ENCODE results near the gene AK5.
"Not testable (repeated sequence)": the region's sequence is repeated elsewhere in the genome, so short reads cannot be mapped to it uniquely, and the experiment has no call there.

The AK5 gene

DNA sequence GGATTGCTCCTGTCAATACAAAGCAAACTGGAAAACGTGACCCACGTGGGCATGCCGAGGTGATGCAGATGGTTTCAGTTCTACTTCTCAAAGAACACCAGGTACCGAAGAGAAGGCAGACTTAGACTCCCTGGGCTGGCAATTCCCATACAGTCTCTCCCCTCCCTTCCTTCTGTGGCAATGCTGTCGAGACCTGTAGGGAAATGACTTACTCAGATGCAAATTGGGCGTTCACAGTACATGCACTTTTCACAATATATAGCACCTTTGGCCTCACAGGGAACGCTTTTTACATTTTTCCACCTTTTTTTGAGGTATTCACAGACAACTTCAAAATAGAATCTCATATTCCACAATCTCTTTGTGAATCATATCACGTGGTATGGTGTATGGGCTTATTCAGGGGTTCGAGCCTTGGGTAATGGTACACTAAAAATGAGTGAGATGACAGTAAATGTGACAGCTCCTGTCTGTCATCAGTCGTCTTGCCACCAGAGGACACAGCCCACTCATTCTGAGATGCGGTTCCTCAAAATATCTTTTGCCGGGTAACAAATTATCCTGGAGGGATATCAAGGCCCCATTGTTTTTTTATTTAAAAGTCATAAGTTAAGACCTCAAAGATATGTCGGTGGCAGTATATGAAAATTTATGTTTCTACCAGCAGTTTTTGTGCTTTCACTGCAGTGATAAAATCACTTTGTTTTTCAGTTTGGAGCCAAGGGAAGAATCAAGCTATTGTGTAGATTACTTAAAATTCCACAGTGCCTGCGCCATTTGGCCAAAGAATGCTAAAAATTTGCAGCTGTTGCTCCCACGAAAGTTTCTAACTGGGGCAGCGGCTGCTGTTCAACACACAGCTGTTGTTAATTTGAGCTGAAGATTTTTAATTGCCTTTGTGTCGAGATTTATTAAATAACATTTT, 232.3 kb downstream of the AK5 start:
- FAIRE-seq = peak; percentile 67
- no peak for DNase-seq (ENCODE audit: insufficient read length, low spot score)
- TF ChIP-seq POLR2A (IDR thresholded peaks at IDR 0.05; ENCODE audit: low read depth, low read length) = no peak

DNA sequence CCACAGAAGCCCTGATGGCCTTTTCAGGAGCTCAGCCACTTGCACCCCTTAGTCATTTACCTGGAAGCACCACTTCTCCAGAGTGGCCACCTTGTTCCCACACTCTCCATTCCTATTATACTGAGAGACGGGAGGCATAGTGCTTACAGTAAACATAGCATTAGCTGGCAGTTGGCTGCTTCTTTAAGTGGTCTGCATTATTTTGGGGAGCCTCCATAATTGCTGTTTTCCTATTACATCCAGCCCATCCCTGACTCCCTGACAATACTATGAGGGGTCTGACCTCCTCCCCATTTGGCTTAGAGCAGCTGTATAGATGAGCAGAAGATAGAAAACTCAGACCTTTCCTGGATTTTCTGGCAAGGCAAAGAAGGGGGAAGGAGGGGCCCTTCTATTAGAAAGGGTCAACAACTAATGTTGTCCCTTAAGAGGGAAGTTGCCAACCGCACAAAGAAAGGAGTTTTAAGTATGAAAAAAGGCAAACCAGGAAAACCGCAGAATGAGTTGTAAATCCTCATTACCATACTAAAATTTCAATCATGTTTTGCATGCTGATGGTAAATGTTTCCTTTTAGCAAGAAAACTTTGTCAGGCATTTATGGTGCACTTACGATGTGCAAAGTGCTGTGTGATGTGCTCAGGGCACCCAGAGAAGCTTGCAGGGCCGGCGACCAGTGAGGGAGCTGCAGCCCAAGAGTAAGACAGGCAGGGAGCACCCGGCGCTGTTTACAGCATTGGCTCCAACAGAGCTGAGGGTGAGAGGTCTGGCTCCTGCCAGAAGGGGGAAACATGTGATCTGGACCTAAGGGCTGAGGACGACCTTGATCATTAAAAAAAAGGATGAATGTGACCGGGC, 233.3 kb downstream of the AK5 start:
- no peak for TF ChIP-seq POLR2A (IDR thresholded peaks at IDR 0.05; ENCODE audit: low read depth, low read length)
- FAIRE-seq (peak; percentile 76), DNase-seq (ENCODE audit: insufficient read length, low spot score) (no peak)

DNA sequence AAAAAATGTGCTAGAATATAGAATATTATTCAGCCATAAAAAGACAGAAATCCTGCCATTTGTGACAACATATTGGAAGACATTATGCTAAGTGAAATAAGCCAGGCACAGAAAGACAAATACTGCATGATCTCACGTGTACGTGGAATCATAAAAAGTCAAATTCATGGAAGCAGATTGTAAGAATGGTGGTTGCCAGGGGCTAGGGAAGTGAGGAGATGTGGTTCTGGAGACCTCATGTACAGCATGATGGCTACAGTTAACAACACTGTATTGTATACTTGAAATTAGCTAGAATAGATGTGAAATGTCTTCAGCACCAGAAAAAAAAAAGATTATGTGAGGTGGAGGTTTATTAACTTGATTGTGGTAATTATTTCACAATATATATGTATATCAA, 234.3 kb downstream of the AK5 start:
- DNase-seq (ENCODE audit: insufficient read length, low spot score) (no peak), FAIRE-seq (no peak)
- TF ChIP-seq POLR2A (IDR thresholded peaks at IDR 0.05; ENCODE audit: low read depth, low read length) = no peak

DNA sequence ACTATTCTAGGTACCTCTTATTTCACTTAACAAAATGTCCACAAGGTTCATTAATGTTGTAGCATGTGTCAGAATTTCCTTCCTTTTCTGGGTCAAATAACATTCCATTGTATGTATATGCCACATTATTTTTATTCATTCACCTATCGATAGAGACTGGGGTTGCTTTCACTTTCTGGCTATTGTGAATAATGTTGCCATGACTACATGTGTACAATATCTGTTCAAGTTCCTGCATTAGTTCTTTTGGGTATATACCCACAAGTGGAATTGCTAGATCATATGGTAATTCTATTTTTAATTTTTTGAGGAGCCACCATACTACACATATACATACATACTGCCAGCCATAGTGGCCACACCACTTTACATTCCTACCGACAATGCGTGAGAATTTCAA, 242.2 kb downstream of the AK5 start:
- no peak for TF ChIP-seq POLR2A (IDR thresholded peaks at IDR 0.05; ENCODE audit: low read depth, low read length)
- FAIRE-seq (no peak), DNase-seq (ENCODE audit: insufficient read length, low spot score) (no peak)

DNA sequence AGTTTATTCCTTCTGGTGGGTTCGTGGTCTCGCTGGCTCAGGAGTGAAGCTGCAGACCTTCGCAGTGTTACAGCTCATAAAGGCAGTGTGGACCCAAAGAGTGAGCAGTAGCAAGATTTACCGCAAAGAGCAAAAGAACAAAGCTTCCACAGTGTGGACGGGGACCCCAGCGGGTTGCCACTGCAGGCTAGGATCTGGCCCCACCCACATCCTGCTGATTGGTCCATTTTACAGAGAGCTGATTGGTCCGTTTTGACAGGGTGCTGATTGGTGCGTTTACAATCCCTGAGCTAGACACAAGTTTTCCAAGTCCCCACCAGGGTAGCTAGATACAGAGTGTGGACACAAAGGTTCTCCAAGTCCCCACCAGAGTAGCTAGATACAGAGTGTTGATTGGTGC, 249.3 kb downstream of the AK5 start:
- not testable (repeated sequence) for DNase-seq (ENCODE audit: insufficient read length, low spot score); FAIRE-seq

DNA sequence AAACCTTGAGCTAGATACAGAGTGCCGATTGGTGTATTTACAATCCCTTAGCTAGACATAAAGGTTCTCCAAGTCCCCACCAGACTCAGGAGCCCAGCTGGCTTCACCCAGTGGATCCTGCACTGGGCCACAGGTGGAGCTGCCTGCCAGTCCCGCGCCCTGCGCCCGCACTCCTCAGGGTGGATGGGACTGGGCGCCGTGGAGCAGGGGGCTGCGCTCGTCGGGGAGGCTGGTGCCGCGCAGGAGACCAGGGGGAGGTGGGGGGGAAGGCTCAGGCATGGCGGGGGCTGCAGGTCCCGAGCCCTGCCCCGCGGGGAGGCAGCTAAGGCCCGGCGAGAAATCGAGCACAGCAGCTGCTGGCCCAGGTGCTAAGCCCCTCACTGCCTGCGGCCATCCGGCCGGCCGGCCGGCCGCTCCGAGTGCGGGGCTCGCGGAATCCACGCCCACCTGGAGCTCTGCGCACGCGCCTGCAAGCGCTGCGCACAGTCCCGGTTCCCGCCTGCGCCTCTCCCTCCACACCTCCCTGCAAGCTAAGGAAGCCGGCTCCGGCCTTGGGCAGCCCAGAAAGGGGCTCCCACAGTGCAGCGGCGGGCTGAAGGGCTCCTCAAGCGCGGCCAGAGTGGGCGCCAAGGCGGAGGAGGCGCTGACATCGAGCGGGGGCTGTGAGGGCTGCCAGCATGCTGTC, 249.9 kb downstream of the AK5 start:
- not testable (repeated sequence) for FAIRE-seq; DNase-seq (ENCODE audit: insufficient read length, low spot score)

DNA sequence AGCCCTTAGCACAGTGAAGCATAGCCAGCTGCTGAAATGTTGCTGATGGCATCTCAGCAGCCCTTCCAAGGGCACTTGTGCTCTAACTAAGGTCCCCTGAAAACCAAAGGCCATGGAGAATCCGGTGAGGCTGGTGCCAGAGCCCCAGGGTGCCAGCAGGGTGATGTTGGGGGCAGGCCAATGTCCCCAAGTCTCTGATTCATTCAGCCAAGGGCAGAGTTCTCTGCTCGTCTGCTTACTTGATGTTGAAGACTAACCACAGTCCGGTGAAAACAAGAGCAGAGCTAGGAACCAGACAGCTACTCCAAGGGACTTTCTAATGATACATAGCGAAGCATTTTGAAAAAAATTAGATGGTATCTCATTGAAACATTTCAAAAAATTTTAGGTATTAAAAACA, 250.8 kb downstream of the AK5 start:
- DNase-seq (ENCODE audit: insufficient read length, low spot score) = no peak
- no peak for TF ChIP-seq POLR2A (IDR thresholded peaks at IDR 0.05; ENCODE audit: low read depth, low read length)
- no peak for FAIRE-seq

DNA sequence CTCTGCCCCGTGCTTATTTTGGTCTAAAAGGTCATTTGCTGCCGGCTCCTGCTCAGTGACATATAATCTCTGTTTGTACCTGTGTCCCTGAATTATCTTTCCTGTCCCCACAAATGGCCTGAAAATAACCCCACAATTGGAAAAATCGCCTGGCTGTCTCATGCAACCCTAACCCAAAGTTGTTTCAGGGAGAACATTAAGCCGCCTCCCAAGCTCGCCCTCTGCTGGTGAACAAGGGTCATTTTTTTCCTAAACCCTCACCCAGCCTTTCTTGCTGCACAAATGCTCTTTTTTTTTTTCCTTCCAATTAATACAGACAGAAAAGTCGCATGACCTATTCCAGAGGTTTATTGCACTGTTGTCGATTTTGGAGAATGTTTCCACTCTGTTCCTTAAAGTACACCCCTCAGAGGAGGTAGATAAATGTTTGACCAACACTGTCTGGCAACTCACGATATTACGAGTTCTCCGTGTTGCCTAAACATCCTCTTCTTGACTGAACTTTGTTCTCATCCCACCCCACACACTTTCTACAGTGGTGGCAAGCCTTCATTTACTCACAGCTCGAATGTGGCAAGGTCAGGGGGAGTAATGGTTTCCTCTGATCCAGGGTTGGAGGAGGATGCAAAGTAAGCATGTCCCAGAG, 252.0 kb downstream of the AK5 start:
- DNase-seq (ENCODE audit: insufficient read length, low spot score) (no peak), FAIRE-seq (peak; percentile 15)
- no peak for TF ChIP-seq POLR2A (IDR thresholded peaks at IDR 0.05; ENCODE audit: low read depth, low read length)

DNA sequence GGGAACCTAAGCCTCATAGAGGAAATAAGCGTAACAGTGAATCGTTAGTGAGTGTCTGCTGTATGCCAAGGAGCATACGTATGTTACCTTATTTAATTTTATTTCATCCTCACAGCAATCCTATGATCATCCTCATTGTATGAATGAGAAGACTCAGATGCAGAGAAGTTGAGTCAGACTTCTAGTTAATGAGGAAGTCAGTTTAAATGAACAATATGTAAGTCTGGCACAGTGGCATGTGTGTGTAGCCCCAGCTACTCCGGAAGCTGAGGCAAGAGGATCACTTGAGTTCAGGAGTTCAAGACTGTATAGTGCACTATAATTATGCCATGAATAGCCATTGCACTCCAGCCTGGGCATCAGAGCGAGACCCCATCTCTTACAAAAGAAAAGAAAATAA, 252.6 kb downstream of the AK5 start:
- DNase-seq (ENCODE audit: insufficient read length, low spot score) (no peak), FAIRE-seq (no peak)

DNA sequence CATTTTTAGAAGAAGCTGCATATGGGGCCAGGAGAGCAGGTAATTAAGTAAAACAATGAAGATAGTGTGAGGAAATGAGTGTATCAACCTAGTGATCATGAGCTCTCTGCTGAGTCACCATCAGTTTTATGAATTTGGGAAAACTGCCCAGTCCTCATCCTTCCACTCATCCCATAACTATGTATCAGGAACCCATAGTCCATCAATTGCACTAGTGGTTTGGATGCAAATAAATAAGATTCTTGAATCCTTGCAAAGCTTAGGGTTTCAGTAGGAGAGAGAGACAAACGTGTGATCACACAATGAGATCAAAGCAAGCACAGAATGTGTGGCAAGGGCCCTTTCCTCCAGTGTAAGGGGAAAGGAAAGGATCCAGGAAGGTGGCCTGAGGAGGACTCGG, 255.0 kb downstream of the AK5 start:
- FAIRE-seq = peak; percentile 86
- peak; percentile 81 for DNase-seq (ENCODE audit: insufficient read length, low spot score)

More for the DNA sequence above, 252.6 kb downstream of the AK5 start:
- TF ChIP-seq POLR2A (IDR thresholded peaks at IDR 0.05; ENCODE audit: low read depth, low read length) = no peak

DNA sequence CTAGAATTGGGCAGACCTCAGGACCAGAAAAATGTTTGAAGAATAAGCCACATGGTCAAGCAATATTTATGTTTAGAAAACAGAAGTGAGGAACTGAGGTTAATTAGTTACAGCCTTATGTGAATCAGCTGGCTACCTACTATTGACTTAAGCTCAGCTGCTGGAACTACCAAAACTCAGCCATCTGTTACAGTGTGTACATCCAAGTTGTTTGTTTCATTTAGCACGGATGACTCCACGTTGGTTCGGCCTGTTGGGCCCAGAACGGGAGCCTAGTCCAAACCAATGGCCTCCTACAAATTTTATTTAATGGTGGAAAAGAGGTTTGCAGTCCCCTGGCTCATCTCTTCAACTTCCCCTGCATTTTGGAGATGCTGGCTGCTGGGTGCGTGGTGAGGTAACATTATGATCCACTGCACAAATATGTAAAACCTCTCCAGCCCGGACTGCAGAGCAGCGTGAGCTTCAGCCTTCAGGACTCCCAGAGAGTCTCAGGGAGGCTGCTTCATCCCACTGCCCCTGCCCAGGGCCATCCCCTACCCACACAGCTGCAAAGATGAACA, 257.2 kb downstream of the AK5 start:
- DNase-seq (ENCODE audit: insufficient read length, low spot score) = peak; percentile 45
- FAIRE-seq = no peak
- no peak for TF ChIP-seq POLR2A (IDR thresholded peaks at IDR 0.05; ENCODE audit: low read depth, low read length)

More for the DNA sequence above, 255.0 kb downstream of the AK5 start:
- no peak for TF ChIP-seq POLR2A (IDR thresholded peaks at IDR 0.05; ENCODE audit: low read depth, low read length)

DNA sequence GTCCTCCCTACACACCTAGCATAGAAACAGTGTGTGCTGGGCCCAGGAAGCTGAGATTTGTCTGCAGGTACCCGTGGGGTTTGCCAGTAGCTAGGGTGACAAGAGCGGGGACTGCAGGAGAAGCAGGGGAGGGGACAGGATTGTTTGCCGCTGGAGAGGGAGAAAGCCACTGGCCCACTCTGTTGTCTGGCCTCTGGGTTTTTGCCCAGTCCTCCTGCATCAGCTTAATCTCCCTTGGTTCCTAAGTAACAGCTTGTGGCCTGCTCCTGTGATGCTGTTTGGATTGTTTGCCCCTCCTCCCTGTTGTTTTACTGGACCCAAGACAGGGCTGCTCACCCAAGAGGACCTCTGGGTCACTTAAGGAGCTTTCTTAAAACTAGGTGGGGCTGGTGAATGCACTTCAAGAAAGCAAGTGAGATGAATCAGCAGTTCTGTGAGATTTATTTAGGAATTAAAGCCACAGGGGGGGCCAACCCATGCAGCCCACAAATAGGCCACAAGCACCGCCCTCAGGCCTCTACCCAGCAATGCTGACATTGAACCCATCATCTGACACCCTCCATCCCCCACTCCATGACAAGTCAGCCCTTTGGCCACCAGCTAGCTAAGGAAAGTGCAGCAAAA, 257.8 kb downstream of the AK5 start:
- TF ChIP-seq POLR2A (IDR thresholded peaks at IDR 0.05; ENCODE audit: low read depth, low read length) = no peak
- FAIRE-seq (peak; percentile 89), DNase-seq (ENCODE audit: insufficient read length, low spot score) (peak; percentile 63)
